Stomach (tissue), 9 donors: ENCODE measurements around the gene DLGAP1. TPM values are rescaled to one million over a fixed set of nuclear protein-coding genes. Genes with fewer than 3 reads are reported as not detected.

Experiments
- DNase-seq, 2 donors: peaks; one replicate each; pipeline versions ENCODE4 v3.0.0 to v3.0.0-alpha.2; 2013 to 2019
- H3K27ac ChIP-seq, 5 donors: fragments of 200-600 bp in 4 of 5; sonication (generic) in 4 of 5; one replicate each; pipeline ENCODE4 v1.5.1; 2013 to 2019; ENCODE audit warnings: mild to moderate bottlenecking in 1 of 5, moderate library complexity in 1 of 5
- H3K27me3 ChIP-seq, 3 donors: fragments of 200-600 bp; sonication (generic); one replicate each; pipeline ENCODE4 v1.5.1; 2017 to 2019; ENCODE audit warnings: mixed run types in 1 of 3
- H3K36me3 ChIP-seq, 4 donors: fragments of 200-600 bp; sonication (generic); 1 replicate in 3 of 4; 2 replicates in 1 of 4; pipeline ENCODE4 v1.5.1; 2016 to 2019
- H3K4me1 ChIP-seq, 4 donors: fragments of 200-600 bp; sonication (generic); one replicate each; pipeline ENCODE4 v1.5.1; 2016 to 2019
- H3K4me3 ChIP-seq, 4 donors: fragments of 200-600 bp; sonication (generic) in 3 of 4; one replicate each; pipeline ENCODE4 v1.5.1; 2016 to 2019; ENCODE audit warnings: mild to moderate bottlenecking in 1 of 4
- H3K9me3 ChIP-seq, 4 donors: fragments of 200-600 bp; sonication (generic); one replicate each; pipeline ENCODE4 v1.5.1; 2016 to 2019
- EP300 ChIP-seq: sonication (generic); formaldehyde crosslinking; IDR thresholded peaks from one replicate; pipeline ENCODE4 v1.6.1; 2017; ENCODE audit warnings: antibody characterized with exemption
- POLR2A ChIP-seq, 4 donors: fragments of 450-650 bp; IDR thresholded peaks; one replicate each; pipeline ENCODE4 v1.6.1; 2016; ENCODE audit warnings: antibody characterized with exemption in 4 of 4, control low read depth in 2 of 4, mild to moderate bottlenecking in 1 of 4, moderate library complexity in 1 of 4
- POLR2AphosphoS5 ChIP-seq, 3 donors: sonication (generic); formaldehyde crosslinking; IDR thresholded peaks; one replicate each; pipeline ENCODE4 v1.6.1; 2016; ENCODE audit warnings: antibody characterized with exemption in 3 of 3
- whole genome bisulfite sequencing, 5 donors: extraction: QIAGEN DNeasy Blood & Tissue Kit in 3 of 5; methylation state at CpG; one replicate each; pipeline versions ENCODE4 v1.1.5 to v1.1.7; 2013 to 2018; 5-methylcytosine and 5-hydroxymethylcytosine counted together
- intact Hi-C: fragments of 100-400 bp; cut with DNase I; formaldehyde crosslinking; loops from one replicate; pipeline ENCODE4 v1.15.1; 2023; ENCODE audit warnings: low total_unique reads
- polyA plus RNA-seq, 3 donors: library from polyadenylated mRNA; stranded (reverse); fragments of 200-250 nt; gene quantifications; one replicate each; pipeline ENCODE4 v1.2.3, GENCODE V29; 2013
- total RNA-seq, 5 donors: library from RNA; depleted of rRNA; stranded (reverse); fragments of >200 nt; gene quantifications; one replicate each; pipeline versions ENCODE4 v1.1.0 to v1.2.3, GENCODE V29; 2014 to 2016
- TF ChIP-seq, protein P1 (sequence below), 7 experiments: fragments of 450-650 bp in 4 of 7; fragments of 200-600 bp in 3 of 7; sonication (generic) in 3 of 7; IDR thresholded peaks; one replicate each; pipeline ENCODE4 v1.5.1; 2016 to 2019; ENCODE audit warnings: antibody characterized with exemption in 7 of 7, control low read depth in 2 of 7, mild to moderate bottlenecking in 1 of 7
- donor health status: healthy with polysubstance abuse.
- donor health status: Bipolar disorder and iron deficiency.
- donor health status: healthy.

DLGAP1 gene
- total and polyA plus RNA-seq, 8 donors = 0.06 to 7.0 (median 1.3) TPM; not detected in 1

DNA sequence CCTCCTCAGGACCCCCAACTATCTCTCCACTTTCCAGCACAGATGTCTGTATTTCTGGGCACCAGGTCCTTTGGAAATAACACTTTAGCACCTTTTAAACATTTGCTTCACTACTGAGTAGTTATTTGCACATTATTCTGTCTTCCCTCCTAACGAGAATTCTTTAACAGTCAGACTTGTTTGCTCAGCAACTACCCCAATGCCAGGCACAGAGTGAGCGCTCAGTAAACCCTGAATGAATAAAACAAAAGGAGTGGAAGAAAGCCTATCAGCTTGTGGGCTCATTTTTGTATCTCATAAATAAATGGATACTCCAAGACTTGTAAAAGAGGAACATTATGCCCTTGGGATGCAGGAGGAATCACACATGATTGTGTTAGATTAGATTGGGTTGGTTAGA is 554.8 kb downstream of the DLGAP1 start:
- no peaks in the 10 kb centered on the region for H3K27me3 ChIP-seq
- 31 to 66% (median 58%) methylated on average over 2 of the region's 2 CpGs for WGBS, 5 donors
- H3K36me3 ChIP-seq = no peaks in the 10 kb centered on the region
- H3K4me1 ChIP-seq = no peaks in the 10 kb centered on the region
- no peak overlapping the region for H3K27ac ChIP-seq
- DNase-seq = no peak
- H3K9me3 ChIP-seq = no peaks in the 10 kb centered on the region
- intact Hi-C loops = no loop called here
- no peak overlapping the region for H3K4me3 ChIP-seq
- TF ChIP-seq POLR2A (IDR thresholded peaks at IDR 0.05) (no peak), EP300 (no peak), POLR2AphosphoS5 (IDR thresholded peaks at IDR 0.05) (no peak)
- TF ChIP-seq, protein P1, sequence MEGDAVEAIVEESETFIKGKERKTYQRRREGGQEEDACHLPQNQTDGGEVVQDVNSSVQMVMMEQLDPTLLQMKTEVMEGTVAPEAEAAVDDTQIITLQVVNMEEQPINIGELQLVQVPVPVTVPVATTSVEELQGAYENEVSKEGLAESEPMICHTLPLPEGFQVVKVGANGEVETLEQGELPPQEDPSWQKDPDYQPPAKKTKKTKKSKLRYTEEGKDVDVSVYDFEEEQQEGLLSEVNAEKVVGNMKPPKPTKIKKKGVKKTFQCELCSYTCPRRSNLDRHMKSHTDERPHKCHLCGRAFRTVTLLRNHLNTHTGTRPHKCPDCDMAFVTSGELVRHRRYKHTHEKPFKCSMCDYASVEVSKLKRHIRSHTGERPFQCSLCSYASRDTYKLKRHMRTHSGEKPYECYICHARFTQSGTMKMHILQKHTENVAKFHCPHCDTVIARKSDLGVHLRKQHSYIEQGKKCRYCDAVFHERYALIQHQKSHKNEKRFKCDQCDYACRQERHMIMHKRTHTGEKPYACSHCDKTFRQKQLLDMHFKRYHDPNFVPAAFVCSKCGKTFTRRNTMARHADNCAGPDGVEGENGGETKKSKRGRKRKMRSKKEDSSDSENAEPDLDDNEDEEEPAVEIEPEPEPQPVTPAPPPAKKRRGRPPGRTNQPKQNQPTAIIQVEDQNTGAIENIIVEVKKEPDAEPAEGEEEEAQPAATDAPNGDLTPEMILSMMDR (IDR thresholded peaks at IDR 0.05) = no peak

DNA sequence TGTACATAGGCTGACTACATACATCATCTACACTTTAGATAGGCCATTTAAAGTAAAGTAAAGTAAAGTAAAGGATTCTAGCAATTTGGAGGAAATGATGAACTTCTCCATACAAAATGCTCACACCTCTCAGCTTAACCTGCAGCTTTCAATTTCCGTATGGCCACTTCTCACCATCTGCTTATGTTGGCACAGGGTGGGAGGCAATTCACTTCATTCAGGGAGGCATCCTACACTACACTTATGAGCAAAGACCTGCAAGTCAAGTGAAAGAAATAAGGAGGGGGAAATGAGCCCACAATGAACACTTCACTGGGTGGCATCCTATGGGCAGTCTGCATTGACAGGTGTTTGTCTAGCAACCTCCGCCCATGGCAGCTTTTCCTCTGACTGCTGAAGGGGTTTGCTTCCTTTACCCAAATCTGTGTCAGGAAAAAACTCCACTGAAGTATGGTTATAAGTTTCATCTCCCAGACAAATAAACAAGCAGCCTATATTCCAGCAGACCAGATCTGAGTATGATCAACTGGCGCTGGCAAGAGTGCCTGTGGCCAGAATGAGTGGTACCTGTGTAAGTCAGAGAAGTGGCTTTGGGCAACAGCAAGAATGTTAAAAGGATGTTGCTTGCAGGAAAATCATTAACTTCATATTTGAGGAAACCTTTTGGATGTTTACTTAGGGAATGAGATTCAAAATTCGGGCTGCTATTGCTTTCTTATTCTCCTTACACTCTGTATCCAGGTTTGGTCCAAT is 556.1 kb downstream of the DLGAP1 start:
- Histone ChIP-seq H3K27me3 (no peaks in the 10 kb centered on the region), H3K4me1 (no peaks in the 10 kb centered on the region), H3K4me3 (no peak overlapping the region), H3K9me3 (no peaks in the 10 kb centered on the region), H3K27ac (no peak overlapping the region), H3K36me3 (no peaks in the 10 kb centered on the region)
- 62 to 71% (median 65%) methylated on average over 4 of the region's 4 CpGs for WGBS, 5 donors
- TF ChIP-seq EP300 (no peak), POLR2A (IDR thresholded peaks at IDR 0.05) (no peak), POLR2AphosphoS5 (IDR thresholded peaks at IDR 0.05) (no peak)
- TF ChIP-seq, protein P1 (IDR thresholded peaks at IDR 0.05) = no peak
- intact Hi-C loops = no loop called here
- no peak for DNase-seq

DNA sequence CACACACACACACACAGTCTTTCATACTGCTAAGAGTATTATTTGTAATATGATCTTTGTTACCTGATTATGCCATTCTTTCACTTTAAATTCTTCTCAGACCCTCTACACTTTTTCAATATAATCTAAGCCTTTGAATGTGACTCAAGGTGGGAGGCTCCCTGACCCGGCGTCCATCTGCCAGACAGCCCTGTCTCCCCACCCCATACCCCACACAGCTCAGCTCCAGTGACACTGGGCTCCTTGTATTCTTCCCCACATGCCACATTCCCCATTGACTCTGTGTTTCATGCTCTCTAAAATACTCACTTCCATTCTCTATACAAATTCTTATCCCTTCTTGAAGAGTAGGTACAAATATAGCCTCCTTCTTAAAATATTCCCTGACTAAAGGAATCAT is 563.0 kb downstream of the DLGAP1 start:
- TF ChIP-seq, protein P1 (IDR thresholded peaks at IDR 0.05) = no peak
- no peak for TF ChIP-seq POLR2AphosphoS5 (IDR thresholded peaks at IDR 0.05)
- no peak for TF ChIP-seq POLR2A (IDR thresholded peaks at IDR 0.05)
- no peak for TF ChIP-seq EP300
- Histone ChIP-seq H3K27me3 (no peaks in the 10 kb centered on the region), H3K27ac (no peak overlapping the region), H3K4me1 (peaks cover 0 to 3% (median under 1%) of the 10 kb centered on the region in 4 donors), H3K4me3 (no peak overlapping the region), H3K9me3 (no peaks in the 10 kb centered on the region), H3K36me3 (no peaks in the 10 kb centered on the region)
- DNase-seq = no peak
- intact Hi-C loops = no loop called here
- 34 to 44% (median 38%) methylated on average over 2 of the region's 2 CpGs for WGBS, 5 donors

DNA sequence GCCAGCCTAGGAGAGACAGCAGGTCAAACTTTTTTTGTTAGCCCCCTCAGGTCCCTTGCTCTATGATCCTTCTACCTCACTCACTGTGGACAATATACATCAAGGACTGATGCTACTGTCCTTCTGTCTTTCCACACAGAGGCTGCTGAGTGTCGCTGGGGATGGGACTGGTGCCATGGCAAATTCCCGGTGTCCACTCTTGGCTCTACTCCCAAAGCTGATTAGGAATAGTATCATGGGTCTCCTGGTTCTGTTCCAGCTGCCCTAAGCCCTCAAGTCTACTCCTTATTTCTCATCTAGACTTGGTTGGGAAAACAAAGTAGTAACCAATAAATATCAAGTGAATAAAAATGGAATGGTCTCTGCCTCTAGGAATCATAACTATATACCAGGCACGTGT is 563.9 kb downstream of the DLGAP1 start:
- DNase-seq = no peak
- no peak overlapping the region for H3K27ac ChIP-seq
- H3K4me3 ChIP-seq = no peak overlapping the region
- H3K27me3 ChIP-seq = no peaks in the 10 kb centered on the region
- 36 to 49% (median 42%) methylated on average over 3 of the region's 3 CpGs for WGBS, 5 donors
- intact Hi-C loops = no loop called here
- TF ChIP-seq POLR2AphosphoS5 (IDR thresholded peaks at IDR 0.05) (no peak), POLR2A (IDR thresholded peaks at IDR 0.05) (no peak), EP300 (no peak)
- TF ChIP-seq, protein P1 (IDR thresholded peaks at IDR 0.05) = no peak
- no peaks in the 10 kb centered on the region for H3K36me3 ChIP-seq
- H3K4me1 ChIP-seq = peaks cover 0 to 8% (median 5%) of the 10 kb centered on the region in 4 donors
- H3K9me3 ChIP-seq = no peaks in the 10 kb centered on the region
